GM12864 (cell line): Measurements from ENCODE around the gene RNF113A.
"Not testable (repeated sequence)": the region's sequence is repeated elsewhere in the genome, so short reads cannot be mapped to it uniquely, and the experiment has no call there.

ENCODE experiments used
- DNase-seq: peaks from one replicate; pipeline ENCODE4 v3.0.0-alpha.2; 2011; ENCODE audit warnings: low read depth
- H3K4me3 ChIP-seq: 2 replicates; pipeline ENCODE4 v1.5.1; 2011; ENCODE audit warnings: mild to moderate bottlenecking, low read depth, low read length, control low read depth
- CTCF ChIP-seq: IDR thresholded peaks from 2 replicates; pipeline ENCODE4 v1.5.1; 2011; ENCODE audit warnings: low read depth, mild to moderate bottlenecking, moderate library complexity, low read length, control low read depth, inconsistent platforms; ENCODE audit errors: missing control alignments

The RNF113A gene

GRCh38 chrX:119828446-119828845 is 43.1 kb downstream of the RNF113A start:
- TF ChIP-seq CTCF: no peak
- H3K4me3 ChIP-seq: no peak overlapping the region
- DNase-seq: no peak

- H3K4me3 ChIP-seq: no peak overlapping the region
- DNase-seq: no peak
These were observed 45.1 kb downstream of the RNF113A start for GRCh38 chrX:119826399-119826959.

GRCh38 chrX:119824221-119824620 is 47.3 kb downstream of the RNF113A start:
- not testable (repeated sequence) for H3K4me3 ChIP-seq, DNase-seq

More at GRCh38 chrX:119826399-119826959, 45.1 kb downstream of the RNF113A start:
- TF ChIP-seq CTCF: no peak

GRCh38 chrX:119821703-119822102 is 49.8 kb downstream of the RNF113A start:
- peak; percentile 24 for DNase-seq
- H3K4me3 ChIP-seq: not testable (repeated sequence)
